Hepatocyte (in vitro differentiated cells): Measurements from ENCODE around the gene EDN1. TPM values are rescaled to one million over a fixed set of nuclear protein-coding genes. Genes with fewer than 3 reads are reported as not detected.
"Not testable (repeated sequence)": the region's sequence is repeated elsewhere in the genome, so short reads cannot be mapped to it uniquely, and the experiment has no call there.

Source experiments
- DNase-seq: peaks from one replicate; pipeline ENCODE4 v3.0.0-alpha.2; 2016; ENCODE audit warnings: low spot score
- H2AFZ ChIP-seq: fragments of 200-600 bp; sonication (generic); 2 replicates; pipeline ENCODE4 v1.6.0; 2016; ENCODE audit warnings: antibody characterized with exemption, mild to moderate bottlenecking
- H3K27ac ChIP-seq: fragments of 200-600 bp; sonication (generic); 2 replicates; pipeline ENCODE4 v1.5.1; 2016; ENCODE audit warnings: mild to moderate bottlenecking
- H3K27me3 ChIP-seq: fragments of 200-600 bp; sonication (generic); 2 replicates; pipeline ENCODE4 v1.6.1; 2016
- H3K36me3 ChIP-seq: fragments of 200-600 bp; sonication (generic); replicated peaks from 2 replicates; pipeline ENCODE4 v1.5.1; 2016; ENCODE audit warnings: low read depth; ENCODE audit not compliant: insufficient read depth
- H3K4me1 ChIP-seq: fragments of 200-600 bp; sonication (generic); 2 replicates; pipeline ENCODE4 v1.5.1; 2016; ENCODE audit warnings: mild to moderate bottlenecking, moderate library complexity; ENCODE audit not compliant: insufficient read depth
- H3K4me2 ChIP-seq: fragments of 200-600 bp; sonication (generic); 2 replicates; pipeline ENCODE4 v1.6.0; 2016
- H3K4me3 ChIP-seq: fragments of 200-600 bp; sonication (generic); 2 replicates; pipeline ENCODE4 v1.5.1; 2016; ENCODE audit warnings: mild to moderate bottlenecking
- H3K79me2 ChIP-seq: fragments of 200-600 bp; sonication (generic); 2 replicates; pipeline ENCODE4 v1.6.0; 2017; ENCODE audit warnings: mild to moderate bottlenecking
- H3K9me2 ChIP-seq: fragments of 200-600 bp; sonication (generic); replicated peaks from 2 replicates; pipeline ENCODE4 v1.6.0; 2017; ENCODE audit warnings: mild to moderate bottlenecking; ENCODE audit not compliant: insufficient read depth
- H3K9me3 ChIP-seq: fragments of 200-600 bp; sonication (generic); 2 replicates; pipeline ENCODE4 v1.5.1; 2016; ENCODE audit warnings: low read depth, mild to moderate bottlenecking
- H4K20me1 ChIP-seq: fragments of 200-600 bp; sonication (generic); 2 replicates; pipeline ENCODE4 v1.6.0; 2016; ENCODE audit warnings: mild to moderate bottlenecking; ENCODE audit not compliant: insufficient read depth, poor library complexity, severe bottlenecking
- EZH2 ChIP-seq: fragments of 200-600 bp; sonication (generic); IDR thresholded peaks from 2 replicates; pipeline ENCODE4 v1.6.1; 2016; ENCODE audit warnings: antibody characterized with exemption, mild to moderate bottlenecking, borderline replicate concordance
- EZH2phosphoT487 ChIP-seq: fragments of 200-600 bp; sonication (generic); IDR thresholded peaks from one replicate; pipeline ENCODE4 v1.6.1; 2018; ENCODE audit warnings: antibody characterized with exemption, mild to moderate bottlenecking, low read depth, moderate library complexity; ENCODE audit not compliant: unreplicated experiment, severe bottlenecking
- WGBS: methylation state at CpG from one replicate; pipeline ENCODE4 v1.1.6; 2016; ENCODE audit warnings: low lambda C conversion rate; ENCODE audit errors: missing lambda C conversion rate; 5-methylcytosine and 5-hydroxymethylcytosine counted together
- polyA plus RNA-seq: library from polyadenylated mRNA; unstranded; fragments of >200 nt; fragmentation: Nextera tagmentation; extraction: Ambion mirVana; gene quantifications from 2 replicates; pipeline ENCODE4 v1.2.1, GENCODE V29; 2016
- total RNA-seq: library from RNA; depleted of rRNA; stranded (reverse); fragments of >200 nt; gene quantifications from 2 replicates; pipeline ENCODE4 v1.2.3, GENCODE V29; 2014
- TF ChIP-seq, protein P1 (sequence below): fragments of 200-600 bp; sonication (generic); IDR thresholded peaks from 2 replicates; pipeline ENCODE4 v1.5.1; 2016; ENCODE audit warnings: antibody characterized with exemption, mild to moderate bottlenecking; ENCODE audit not compliant: poor library complexity

Gene EDN1
- total and polyA plus RNA-seq, 2 experiments from 2014 or later: 25.0 to 41.8 TPM

- WGBS: 60% methylated on average over 8 of the region's 8 CpGs
- DNase-seq: peak; percentile 80
- H3K9me2 ChIP-seq: no peaks in the 10 kb centered on the region
- no peaks in the 10 kb centered on the region for H3K79me2 ChIP-seq
- H3K4me2 ChIP-seq: no peak overlapping the region
- no peak overlapping the region for H2AFZ ChIP-seq
- TF ChIP-seq, protein P1, sequence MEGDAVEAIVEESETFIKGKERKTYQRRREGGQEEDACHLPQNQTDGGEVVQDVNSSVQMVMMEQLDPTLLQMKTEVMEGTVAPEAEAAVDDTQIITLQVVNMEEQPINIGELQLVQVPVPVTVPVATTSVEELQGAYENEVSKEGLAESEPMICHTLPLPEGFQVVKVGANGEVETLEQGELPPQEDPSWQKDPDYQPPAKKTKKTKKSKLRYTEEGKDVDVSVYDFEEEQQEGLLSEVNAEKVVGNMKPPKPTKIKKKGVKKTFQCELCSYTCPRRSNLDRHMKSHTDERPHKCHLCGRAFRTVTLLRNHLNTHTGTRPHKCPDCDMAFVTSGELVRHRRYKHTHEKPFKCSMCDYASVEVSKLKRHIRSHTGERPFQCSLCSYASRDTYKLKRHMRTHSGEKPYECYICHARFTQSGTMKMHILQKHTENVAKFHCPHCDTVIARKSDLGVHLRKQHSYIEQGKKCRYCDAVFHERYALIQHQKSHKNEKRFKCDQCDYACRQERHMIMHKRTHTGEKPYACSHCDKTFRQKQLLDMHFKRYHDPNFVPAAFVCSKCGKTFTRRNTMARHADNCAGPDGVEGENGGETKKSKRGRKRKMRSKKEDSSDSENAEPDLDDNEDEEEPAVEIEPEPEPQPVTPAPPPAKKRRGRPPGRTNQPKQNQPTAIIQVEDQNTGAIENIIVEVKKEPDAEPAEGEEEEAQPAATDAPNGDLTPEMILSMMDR: no peak
- TF ChIP-seq EZH2phosphoT487 (peak; percentile 88), EZH2 (no peak)
- no peaks in the 10 kb centered on the region for H3K9me3 ChIP-seq
- H4K20me1 ChIP-seq: no peaks in the 10 kb centered on the region
- no peak overlapping the region for H3K4me3 ChIP-seq
- H3K27ac ChIP-seq: peak overlapping the region; percentile 89
- peaks cover 11% of the 10 kb centered on the region for H3K4me1 ChIP-seq
- no peaks in the 10 kb centered on the region for H3K27me3 ChIP-seq
- no peaks in the 10 kb centered on the region for H3K36me3 ChIP-seq
These were observed 42.0 kb downstream of the EDN1 start for GRCh38 chr6:12331951-12332749.

- H3K9me3 ChIP-seq, H3K36me3 ChIP-seq, DNase-seq, H3K4me2 ChIP-seq, H3K27me3 ChIP-seq, H3K4me3 ChIP-seq, H3K79me2 ChIP-seq, H4K20me1 ChIP-seq, H3K9me2 ChIP-seq, H2AFZ ChIP-seq: not testable (repeated sequence)
- WGBS: 87% methylated on average over 5 of the region's 5 CpGs
- Histone ChIP-seq H3K4me1 (peaks cover 11% of the 10 kb centered on the region), H3K27ac (peak overlapping the region; percentile 89)
These were observed 42.6 kb downstream of the EDN1 start for GRCh38 chr6:12332750-12333079.

DNA sequence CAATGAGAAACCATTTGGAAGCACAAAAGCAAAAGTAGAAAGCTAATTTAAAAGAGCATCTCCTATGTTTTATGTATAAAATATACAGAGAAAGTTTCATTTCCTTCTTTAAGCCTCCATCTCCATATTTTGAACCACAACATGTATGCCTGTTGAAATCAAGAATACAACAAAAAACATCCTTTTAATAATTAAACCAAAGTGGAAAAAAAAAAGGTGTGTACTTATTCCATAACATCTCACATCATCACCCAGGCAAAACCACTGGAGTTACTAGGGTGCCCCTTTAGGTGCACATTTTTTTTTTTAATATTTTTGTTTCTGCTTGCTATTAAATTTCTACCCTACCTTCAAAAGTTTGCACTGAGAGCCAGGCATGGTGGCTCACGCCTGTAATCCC, 43.0 kb downstream of the EDN1 start:
- WGBS: 94% methylated on average over 1 of the region's 1 CpG
- Histone ChIP-seq H3K4me3 (no peak overlapping the region), H3K27ac (peak overlapping the region; percentile 89), H3K27me3 (no peaks in the 10 kb centered on the region), H3K79me2 (no peaks in the 10 kb centered on the region), H3K4me1 (peaks cover 11% of the 10 kb centered on the region), H3K9me3 (no peaks in the 10 kb centered on the region), H3K4me2 (no peak overlapping the region), H3K36me3 (no peaks in the 10 kb centered on the region), H3K9me2 (no peaks in the 10 kb centered on the region), H4K20me1 (no peaks in the 10 kb centered on the region), H2AFZ (no peak overlapping the region)
- DNase-seq: no peak
- TF ChIP-seq EZH2phosphoT487 (no peak), EZH2 (no peak)
- TF ChIP-seq, protein P1: no peak

DNA sequence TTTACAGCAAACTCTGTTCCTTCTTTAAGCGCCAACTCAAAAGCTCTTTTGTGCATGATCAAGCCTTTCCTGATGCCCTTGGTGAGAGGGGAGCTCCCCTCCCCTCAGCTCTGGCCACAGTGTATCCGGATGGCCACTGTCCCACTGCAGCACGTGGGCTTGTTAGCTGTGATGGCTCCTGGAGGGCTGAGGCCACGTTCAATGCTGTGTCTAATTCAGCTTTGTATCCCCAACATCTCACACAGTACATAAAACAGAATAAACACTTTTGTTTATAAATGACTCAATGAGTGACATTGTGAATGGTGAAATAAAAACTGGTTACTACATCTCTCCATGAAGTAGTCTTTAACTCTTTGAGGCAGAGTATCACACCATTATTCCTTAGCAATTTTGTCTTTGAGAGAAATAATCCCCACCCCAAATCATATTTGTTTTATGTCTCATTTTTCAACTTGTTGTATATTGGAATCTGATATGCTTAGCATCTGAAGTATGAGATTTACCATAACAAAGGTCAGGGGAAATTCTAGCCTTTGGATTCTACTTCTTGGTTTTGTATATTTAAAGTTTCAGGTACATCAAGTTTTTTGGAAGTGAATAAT, 44.5 kb downstream of the EDN1 start:
- TF ChIP-seq, protein P1: no peak
- TF ChIP-seq EZH2 (no peak), EZH2phosphoT487 (no peak)
- Histone ChIP-seq H4K20me1 (no peaks in the 10 kb centered on the region), H3K4me2 (no peak overlapping the region), H3K9me2 (no peaks in the 10 kb centered on the region), H3K4me3 (no peak overlapping the region), H2AFZ (no peak overlapping the region), H3K4me1 (peaks cover 11% of the 10 kb centered on the region), H3K9me3 (no peaks in the 10 kb centered on the region), H3K79me2 (no peaks in the 10 kb centered on the region), H3K36me3 (no peaks in the 10 kb centered on the region), H3K27ac (no peak overlapping the region), H3K27me3 (no peaks in the 10 kb centered on the region)
- no peak for DNase-seq
- WGBS: 72% methylated on average over 4 of the region's 4 CpGs
